NCI-H2171 (cell line): ENCODE results near the gene ZNF112.

Source experiments
- DNase-seq: peaks from one replicate; lab custom pipeline; 2025; lab: John Stamatoyannopoulos, UW

ZNF112 gene

DNA sequence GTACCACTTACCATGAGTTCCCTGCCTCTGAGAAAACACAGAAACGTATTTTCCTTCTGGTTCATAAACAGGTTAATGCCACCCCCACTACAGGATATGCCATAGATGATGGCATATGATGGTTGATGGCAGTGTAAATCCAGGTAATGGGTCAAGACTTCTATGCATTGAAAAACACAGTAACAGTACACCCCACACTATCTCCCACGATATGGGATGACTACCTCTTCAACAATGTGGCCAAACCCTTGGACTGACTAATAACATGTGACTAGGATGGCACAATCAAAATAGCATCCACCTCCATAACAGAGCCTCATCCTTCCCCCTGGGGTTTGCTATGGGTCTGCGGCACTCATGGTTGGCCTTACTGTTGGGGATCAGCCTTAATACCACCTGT is 73.6 kb downstream of the ZNF112 start:
- no peak for DNase-seq

DNA sequence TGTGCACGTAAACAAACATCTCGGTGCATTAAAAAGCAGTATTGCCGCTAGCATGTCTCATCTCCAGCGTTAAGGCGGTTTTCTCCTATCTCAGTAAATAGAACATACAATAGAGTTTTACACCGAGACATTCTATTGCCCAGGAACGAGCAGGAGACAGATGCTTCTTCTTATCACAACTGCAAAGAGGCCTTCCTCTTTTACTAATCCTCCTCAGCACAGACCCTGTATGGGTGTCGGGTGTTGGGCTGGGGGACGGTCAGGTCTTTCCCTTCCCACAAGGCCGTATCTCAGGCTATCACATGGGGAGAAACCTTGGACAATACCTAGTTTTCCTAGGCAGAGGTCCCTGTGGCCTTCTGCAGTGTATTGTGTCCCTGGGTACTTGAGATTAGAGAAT is 75.6 kb downstream of the ZNF112 start:
- DNase-seq: no peak

- no peak for DNase-seq
Measured at GRCh38 chr19:44278181-44278690, 78.2 kb downstream of the ZNF112 start.

DNA sequence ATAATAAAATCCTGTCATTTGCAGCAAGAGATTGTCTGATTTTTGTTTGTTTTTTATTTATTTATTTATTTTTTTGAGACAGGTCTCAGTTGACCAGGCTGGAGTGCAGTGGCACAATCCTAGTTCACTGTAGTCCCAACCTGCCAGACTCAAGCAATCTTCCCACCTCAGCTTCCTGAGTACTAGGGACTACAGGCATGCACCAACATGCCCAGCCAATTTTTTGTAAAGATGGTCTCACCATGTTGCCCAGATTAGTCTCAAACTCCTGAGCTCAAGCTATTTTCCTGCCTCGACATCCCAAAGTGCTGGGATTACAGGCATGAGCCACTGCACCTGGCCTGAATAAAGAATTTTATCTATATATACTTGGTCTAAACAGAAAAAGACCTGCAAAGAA is 79.1 kb downstream of the ZNF112 start:
- DNase-seq: no peak
